H1 (cell line): ENCODE measurements around the gene KIFC1.
"Not testable (repeated sequence)": the region's sequence is repeated elsewhere in the genome, so short reads cannot be mapped to it uniquely, and the experiment has no call there.

Experiments used
- EP300 ChIP-seq, 2 experiments: IDR thresholded peaks; 1 replicate in 1 of 2; 2 replicates in 1 of 2; pipeline ENCODE4 v1.6.1; 2011 to 2012; ENCODE audit warnings: low read depth in 2 of 2, low read length in 2 of 2, mild to moderate bottlenecking in 2 of 2, borderline replicate concordance in 1 of 2, inconsistent platforms in 1 of 2, moderate library complexity in 1 of 2
- MAFK ChIP-seq: IDR thresholded peaks from 2 replicates; pipeline ENCODE4 v1.6.1; 2012; ENCODE audit warnings: low read depth, mild to moderate bottlenecking, improper control_type of control experiment, low read length
- SP2 ChIP-seq: IDR thresholded peaks from 2 replicates; pipeline ENCODE4 v1.6.1; 2012; ENCODE audit warnings: mild to moderate bottlenecking, low read length, inconsistent platforms
- ZNF274 ChIP-seq: IDR thresholded peaks from 2 replicates; pipeline ENCODE4 v1.7.0; 2012; ENCODE audit warnings: low read length, borderline replicate concordance; ENCODE audit errors: extremely low read depth
- TF ChIP-seq, protein P1 (sequence below): IDR thresholded peaks from 2 replicates; pipeline ENCODE4 v1.6.1; 2012; ENCODE audit warnings: inconsistent platforms
- TF ChIP-seq, protein P2 (sequence below), 3 experiments: IDR thresholded peaks; 1 replicate in 2 of 3; 2 replicates in 1 of 3; pipeline versions ENCODE4 v1.5.1 to v1.6.1; 2011; ENCODE audit warnings: low read length in 3 of 3, mild to moderate bottlenecking in 3 of 3, inconsistent platforms in 2 of 3, low read depth in 1 of 3, moderate library complexity in 1 of 3; ENCODE audit not compliant: insufficient read depth in 1 of 3; ENCODE audit errors: control extremely low read depth in 1 of 3

DNA sequence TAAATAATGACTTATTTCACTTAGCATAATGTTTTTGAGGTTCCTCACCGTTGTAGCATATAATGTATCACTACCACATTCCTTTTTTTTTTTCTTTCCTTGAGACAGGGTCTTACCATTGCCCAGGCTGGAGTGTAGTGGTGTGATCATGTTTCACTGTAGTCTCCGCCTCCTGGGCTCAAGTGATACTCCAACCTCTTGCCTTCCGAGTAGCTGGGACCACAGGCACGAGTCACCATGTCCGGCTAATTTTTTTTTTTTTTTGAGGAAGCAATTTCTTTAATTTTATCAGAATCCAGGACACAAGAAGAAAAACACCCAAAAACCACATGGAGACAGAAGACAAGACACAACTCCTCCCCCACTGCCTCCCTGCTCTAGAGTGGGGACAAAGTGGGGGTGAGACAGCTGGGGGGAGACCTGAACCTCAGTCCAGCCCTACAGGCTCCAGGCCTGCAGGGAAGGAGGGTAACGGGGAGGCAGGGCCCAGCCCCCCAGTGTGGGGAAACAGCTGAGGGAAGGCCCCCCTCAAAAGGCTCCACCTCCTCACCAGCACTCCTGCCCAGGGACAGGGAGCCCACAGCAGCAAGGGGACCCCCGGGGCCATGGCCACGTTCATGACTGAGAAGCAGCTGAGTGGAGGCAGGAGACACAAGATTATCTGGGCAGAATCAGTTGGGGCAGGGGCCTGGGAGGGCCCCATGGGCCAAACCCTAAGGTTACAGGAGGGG is 27.0 kb upstream of the KIFC1 start:
- TF ChIP-seq, protein P1, sequence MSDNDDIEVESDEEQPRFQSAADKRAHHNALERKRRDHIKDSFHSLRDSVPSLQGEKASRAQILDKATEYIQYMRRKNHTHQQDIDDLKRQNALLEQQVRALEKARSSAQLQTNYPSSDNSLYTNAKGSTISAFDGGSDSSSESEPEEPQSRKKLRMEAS = not testable (repeated sequence)
- TF ChIP-seq, protein P2, sequence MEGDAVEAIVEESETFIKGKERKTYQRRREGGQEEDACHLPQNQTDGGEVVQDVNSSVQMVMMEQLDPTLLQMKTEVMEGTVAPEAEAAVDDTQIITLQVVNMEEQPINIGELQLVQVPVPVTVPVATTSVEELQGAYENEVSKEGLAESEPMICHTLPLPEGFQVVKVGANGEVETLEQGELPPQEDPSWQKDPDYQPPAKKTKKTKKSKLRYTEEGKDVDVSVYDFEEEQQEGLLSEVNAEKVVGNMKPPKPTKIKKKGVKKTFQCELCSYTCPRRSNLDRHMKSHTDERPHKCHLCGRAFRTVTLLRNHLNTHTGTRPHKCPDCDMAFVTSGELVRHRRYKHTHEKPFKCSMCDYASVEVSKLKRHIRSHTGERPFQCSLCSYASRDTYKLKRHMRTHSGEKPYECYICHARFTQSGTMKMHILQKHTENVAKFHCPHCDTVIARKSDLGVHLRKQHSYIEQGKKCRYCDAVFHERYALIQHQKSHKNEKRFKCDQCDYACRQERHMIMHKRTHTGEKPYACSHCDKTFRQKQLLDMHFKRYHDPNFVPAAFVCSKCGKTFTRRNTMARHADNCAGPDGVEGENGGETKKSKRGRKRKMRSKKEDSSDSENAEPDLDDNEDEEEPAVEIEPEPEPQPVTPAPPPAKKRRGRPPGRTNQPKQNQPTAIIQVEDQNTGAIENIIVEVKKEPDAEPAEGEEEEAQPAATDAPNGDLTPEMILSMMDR (IDR thresholded peaks at IDR 0.05; ENCODE audit: control extremely low read depth in 1 of 3, insufficient read depth in 1 of 3, low read depth in 1 of 3, low read length in 3 of 3) = not testable (repeated sequence)
- TF ChIP-seq MAFK; EP300 (IDR thresholded peaks at IDR 0.05; ENCODE audit: borderline replicate concordance in 1 of 2, low read depth in 2 of 2, low read length in 2 of 2); SP2; ZNF274: not testable (repeated sequence)
